ENCODE data around the gene KRT8. TPM values are rescaled to one million over a fixed set of nuclear protein-coding genes. Genes with fewer than 3 reads are reported as not detected.

The KRT8 gene
- total RNA-seq, 2 donors from 2014 or later = 182 to 536 TPM

- DNase-seq (ENCODE audit: low spot score) = no peak
- no peaks in the 10 kb centered on the region for H3K36me3 ChIP-seq
- no peaks in the 10 kb centered on the region for H3K4me1 ChIP-seq (replicated peaks)
- H3K4me3 ChIP-seq = no peak overlapping the region
- H3K27me3 ChIP-seq (replicated peaks; ENCODE audit: insufficient read depth) = no peaks in the 10 kb centered on the region
- TF ChIP-seq POLR2AphosphoS5 (IDR thresholded peaks at IDR 0.05) (no peak), CTCF (IDR thresholded peaks at IDR 0.05) (no peak), POLR2A (IDR thresholded peaks at IDR 0.05) (no peak)
- intact Hi-C loops (cut with DNase I) = no loop called here
- H3K27ac ChIP-seq = no peak overlapping the region
- no peaks in the 10 kb centered on the region for H3K9me3 ChIP-seq
- WGBS = 83% methylated on average over 5 of the region's 5 CpGs
Measured at GRCh38 chr12:52850681-52851080, 54.2 kb downstream of the KRT8 start.

DNA sequence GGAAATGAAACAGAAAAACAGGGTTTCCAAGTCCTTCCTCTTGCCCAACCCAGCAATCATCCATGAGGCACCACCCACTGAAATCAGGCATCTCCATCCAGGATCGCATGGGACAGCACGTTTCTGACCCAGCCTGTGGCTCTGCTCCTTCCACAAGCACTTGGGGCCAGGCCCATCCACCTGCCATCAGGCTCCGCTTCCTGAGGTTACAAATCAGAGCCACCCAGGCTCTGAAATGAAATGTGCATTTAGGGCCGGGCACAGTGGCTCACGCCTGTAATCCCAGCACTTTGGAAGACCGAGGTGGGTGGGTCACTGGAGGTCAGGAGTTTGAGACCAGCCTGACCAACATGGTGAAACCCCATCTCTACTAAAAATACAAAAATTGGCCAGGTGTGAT lies 55.4 kb downstream of the KRT8 start:
- H3K27ac ChIP-seq = no peak overlapping the region
- WGBS = 93% methylated on average over 6 of the region's 6 CpGs
- H3K4me1 ChIP-seq (replicated peaks) = no peaks in the 10 kb centered on the region
- no peaks in the 10 kb centered on the region for H3K36me3 ChIP-seq
- H3K9me3 ChIP-seq = no peaks in the 10 kb centered on the region
- intact Hi-C loops (cut with DNase I) = no loop called here
- DNase-seq (ENCODE audit: low spot score) = no peak
- no peak overlapping the region for H3K4me3 ChIP-seq
- TF ChIP-seq POLR2AphosphoS5 (IDR thresholded peaks at IDR 0.05) (no peak), POLR2A (IDR thresholded peaks at IDR 0.05) (no peak), CTCF (IDR thresholded peaks at IDR 0.05) (no peak)
- no peaks in the 10 kb centered on the region for H3K27me3 ChIP-seq (replicated peaks; ENCODE audit: insufficient read depth)

GRCh38 chr12:52848661-52849255 lies 56.1 kb downstream of the KRT8 start, which contains the start of gene KRT78:
Gene KRT78, minus strand, starts transcription at chr12:52848994. Its CDS starts 64 bp downstream, at chr12:52848930.
- TF ChIP-seq POLR2AphosphoS5 (IDR thresholded peaks at IDR 0.05) (no peak), POLR2A (IDR thresholded peaks at IDR 0.05) (no peak), CTCF (IDR thresholded peaks at IDR 0.05) (no peak)
- WGBS = 84% methylated on average over 16 of the region's 16 CpGs
- Histone ChIP-seq H3K36me3 (no peaks in the 10 kb centered on the region), H3K27me3 (replicated peaks; ENCODE audit: insufficient read depth) (no peaks in the 10 kb centered on the region), H3K4me3 (no peak within 1 kb of the TSS), H3K4me1 (replicated peaks) (no peaks in the 10 kb centered on the region), H3K27ac (no peak within 1 kb of the TSS), H3K9me3 (no peaks in the 10 kb centered on the region)
- DNase-seq (ENCODE audit: low spot score) = no peak
- intact Hi-C loops (cut with DNase I) = no loop called here

- DNase-seq (ENCODE audit: low spot score) = no peak
- no peaks in the 10 kb centered on the region for H3K27me3 ChIP-seq (replicated peaks; ENCODE audit: insufficient read depth)
- 81% methylated on average over 12 of the region's 12 CpGs for WGBS
- no peaks in the 10 kb centered on the region for H3K36me3 ChIP-seq
- intact Hi-C loops (cut with DNase I) = no loop called here
- H3K27ac ChIP-seq = no peak overlapping the region
- no peaks in the 10 kb centered on the region for H3K9me3 ChIP-seq
- no peak overlapping the region for H3K4me3 ChIP-seq
- no peaks in the 10 kb centered on the region for H3K4me1 ChIP-seq (replicated peaks)
- TF ChIP-seq POLR2AphosphoS5 (IDR thresholded peaks at IDR 0.05) (no peak), POLR2A (IDR thresholded peaks at IDR 0.05) (no peak), CTCF (IDR thresholded peaks at IDR 0.05) (no peak)
Measured at GRCh38 chr12:52847335-52848102, 57.4 kb downstream of the KRT8 start.

Other genes starting within 250 kb of the KRT8 start
- 10 to 100 TPM in 1 of 2 donors, 1 to 10 TPM in 1; 1.5 to 18.1 TPM for gene KRT1, start 224.7 kb downstream of the KRT8 start, total RNA-seq
- gene KRT77, start 201.6 kb downstream of the KRT8 start, total RNA-seq = under 1 TPM; 0.09 to 0.57 TPM
- gene KRT76, start 127.7 kb downstream of the KRT8 start, total RNA-seq = not detected
- not detected for gene KRT3, start 109.0 kb downstream of the KRT8 start, total RNA-seq
- gene KRT4, start 91.0 kb downstream of the KRT8 start, total RNA-seq = 10 to 100 TPM in 1 of 2 donors, 1 to 10 TPM in 1; 6.4 to 12.7 TPM
- gene KRT79, start 70.8 kb downstream of the KRT8 start, total RNA-seq = not detected
- 1 to 10 TPM in 1 of 2 donors, not detected in 1; 1.0 TPM for gene KRT78, start 56.1 kb downstream of the KRT8 start, total RNA-seq
- 100 to 1,000 TPM; 211 to 737 TPM for gene KRT18, start 44.0 kb upstream of the KRT8 start, total RNA-seq
- 100 to 1,000 TPM; 419 to 458 TPM for gene EIF4B, start 101.4 kb upstream of the KRT8 start, total RNA-seq
- gene TNS2, start 145.0 kb upstream of the KRT8 start, total RNA-seq = 100 to 1,000 TPM in 1 of 2 donors, 10 to 100 TPM in 1; 66.5 to 180 TPM
- 10 to 100 TPM; 38.7 to 54.4 TPM for gene SPRYD3, start 174.3 kb upstream of the KRT8 start, total RNA-seq
- gene IGFBP6, start 192.6 kb upstream of the KRT8 start, total RNA-seq = 100 to 1,000 TPM; 189 to 532 TPM
- gene SOAT2, start 198.4 kb upstream of the KRT8 start, total RNA-seq = under 1 TPM; 0.14 to 0.28 TPM

All from prostate gland (tissue), 2 donors.